Skin of body (tissue), 2 donors: ENCODE measurements around the gene ZNF254. TPM values are rescaled to one million over a fixed set of nuclear protein-coding genes. Genes with fewer than 3 reads are reported as not detected.
A peak's percentile ranks its signal among the peaks of the same experiment; 100 is the strongest.
"Not testable (repeated sequence)": the region's sequence is repeated elsewhere in the genome, so short reads cannot be mapped to it uniquely, and the experiment has no call there.

Source experiments
- DNase-seq: peaks from one replicate; lab custom pipeline; 2025; lab: John Stamatoyannopoulos, UW
- total RNA-seq: library from RNA; depleted of rRNA; stranded (reverse); fragments of >200 nt; gene quantifications from one replicate; pipeline ENCODE4 v1.2.3, GENCODE V29; 2014

ZNF254 gene
- 42.9 TPM for total RNA-seq

DNA sequence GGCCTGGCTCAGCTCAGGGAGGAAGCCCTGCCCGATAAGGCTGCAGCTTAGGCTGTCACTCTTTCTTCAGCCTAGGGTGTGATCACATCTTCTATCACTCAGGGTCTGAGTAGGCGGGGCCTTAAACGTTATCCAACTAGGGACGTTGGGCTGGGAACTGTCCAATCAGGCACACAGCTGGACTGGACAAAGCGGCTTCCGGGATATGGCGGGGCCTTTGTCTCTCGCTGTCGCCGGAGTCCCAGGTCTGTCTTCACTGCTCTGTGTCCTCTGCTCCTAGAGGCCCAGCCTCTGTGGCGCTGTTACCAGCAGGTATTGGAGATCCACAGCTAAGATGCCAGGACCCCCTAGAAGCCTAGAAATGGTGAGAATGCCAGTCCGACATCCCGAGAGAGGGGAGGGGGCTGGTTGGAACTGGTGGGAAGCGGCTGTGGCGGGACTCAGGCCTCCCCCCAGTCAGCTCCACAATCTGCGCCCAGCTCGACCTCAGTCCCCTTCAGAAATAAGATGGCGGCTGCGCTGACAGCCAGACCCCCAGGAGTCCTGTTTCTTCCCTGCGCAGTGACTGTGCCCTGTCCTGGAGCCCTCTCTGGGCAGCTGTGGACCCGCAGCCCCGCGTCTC lies at the start of gene ZNF254:
Gene ZNF254, plus strand, starts transcription at position 214 of the 622 bp plus-strand sequence. Its CDS starts 121 bp downstream, at position 335.
- peak; percentile 95 for DNase-seq

- no peak for DNase-seq
These were observed 46.4 kb upstream of the ZNF254 start for GRCh38 chr19:24040621-24041020.

DNA sequence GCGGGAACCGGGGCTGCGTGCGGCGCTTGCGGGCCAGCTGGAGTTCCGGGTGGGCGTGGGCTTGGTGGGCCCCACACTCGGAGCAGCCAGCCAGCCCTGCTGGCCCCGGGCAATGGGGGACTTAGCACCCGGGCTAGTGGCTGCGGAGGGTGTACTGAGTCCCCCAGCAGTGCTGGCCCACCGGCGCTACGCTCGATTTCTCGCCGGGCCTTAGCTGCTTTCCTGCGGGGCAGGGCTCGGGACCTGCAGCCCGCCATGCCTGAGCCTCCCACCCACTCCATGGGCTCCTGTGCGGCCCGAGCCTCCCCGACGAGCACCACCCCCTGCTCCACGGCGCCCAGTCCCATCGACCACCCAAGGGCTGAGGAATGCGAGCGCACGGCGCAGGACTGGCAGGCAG lies 45.7 kb upstream of the ZNF254 start:
- not testable (repeated sequence) for DNase-seq

GRCh38 chr19:24046550-24046949 lies 40.4 kb upstream of the ZNF254 start:
- no peak for DNase-seq

- DNase-seq, result no peak
These were observed 38.7 kb upstream of the ZNF254 start for GRCh38 chr19:24048261-24048660.

DNA sequence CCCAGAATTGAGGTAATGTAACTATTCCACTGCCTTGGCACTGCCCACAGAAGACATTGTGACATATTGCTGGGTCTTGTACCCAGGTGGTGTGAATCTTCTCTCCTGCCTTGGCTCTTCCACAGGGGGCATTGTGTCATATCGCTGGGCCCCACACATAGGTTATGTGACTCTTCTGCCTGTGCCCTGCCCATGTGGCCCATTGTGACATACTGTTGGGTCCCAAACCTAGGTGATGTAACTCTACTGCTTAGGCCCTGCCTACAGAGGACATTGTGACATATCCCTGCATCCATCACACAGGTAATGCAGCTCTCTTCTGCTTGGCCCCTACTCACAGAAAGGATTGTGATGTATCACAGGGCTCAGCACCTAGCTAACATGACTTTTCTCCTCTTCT lies 37.5 kb upstream of the ZNF254 start:
- DNase-seq, result no peak

GRCh38 chr19:24051516-24051915 lies 35.5 kb upstream of the ZNF254 start:
- no peak for DNase-seq

DNA sequence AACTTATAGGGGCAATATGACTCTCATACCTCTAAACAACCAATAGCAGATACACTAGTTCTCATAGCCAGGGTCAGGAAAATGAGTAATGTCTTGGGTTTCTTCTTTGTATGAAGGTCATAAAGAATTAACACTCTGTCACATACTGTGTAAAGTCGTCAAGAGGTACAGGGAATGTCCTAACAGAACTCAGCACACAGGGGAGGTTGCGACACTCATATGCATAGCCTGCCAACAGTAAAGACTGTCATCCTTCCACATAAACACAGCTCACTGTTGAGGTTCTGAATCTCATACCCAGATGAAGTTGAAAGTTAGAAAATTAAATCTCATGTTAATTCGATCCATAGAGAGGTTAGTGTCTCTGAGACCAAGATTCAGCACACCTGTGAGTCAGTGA lies 34.2 kb upstream of the ZNF254 start:
- DNase-seq, result no peak

DNA sequence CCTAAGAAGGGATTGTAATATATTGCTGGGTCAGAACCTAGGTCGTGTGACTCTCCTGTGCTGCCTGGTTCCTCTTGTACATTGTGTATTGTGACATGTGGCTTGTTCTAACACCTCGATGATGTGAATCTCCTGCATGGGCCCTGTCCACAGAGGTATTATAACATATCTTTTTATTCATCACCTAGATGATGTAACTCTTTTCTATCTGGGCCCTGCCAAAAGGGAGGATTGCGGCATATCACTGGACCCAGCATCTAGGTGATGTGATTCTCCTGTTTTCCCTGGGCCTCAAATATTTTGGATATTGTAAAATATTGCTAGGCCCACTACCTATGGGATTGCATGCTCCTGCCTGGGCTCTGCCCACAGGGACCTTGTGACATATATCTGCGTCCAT lies 33.4 kb upstream of the ZNF254 start:
- DNase-seq, result no peak

DNA sequence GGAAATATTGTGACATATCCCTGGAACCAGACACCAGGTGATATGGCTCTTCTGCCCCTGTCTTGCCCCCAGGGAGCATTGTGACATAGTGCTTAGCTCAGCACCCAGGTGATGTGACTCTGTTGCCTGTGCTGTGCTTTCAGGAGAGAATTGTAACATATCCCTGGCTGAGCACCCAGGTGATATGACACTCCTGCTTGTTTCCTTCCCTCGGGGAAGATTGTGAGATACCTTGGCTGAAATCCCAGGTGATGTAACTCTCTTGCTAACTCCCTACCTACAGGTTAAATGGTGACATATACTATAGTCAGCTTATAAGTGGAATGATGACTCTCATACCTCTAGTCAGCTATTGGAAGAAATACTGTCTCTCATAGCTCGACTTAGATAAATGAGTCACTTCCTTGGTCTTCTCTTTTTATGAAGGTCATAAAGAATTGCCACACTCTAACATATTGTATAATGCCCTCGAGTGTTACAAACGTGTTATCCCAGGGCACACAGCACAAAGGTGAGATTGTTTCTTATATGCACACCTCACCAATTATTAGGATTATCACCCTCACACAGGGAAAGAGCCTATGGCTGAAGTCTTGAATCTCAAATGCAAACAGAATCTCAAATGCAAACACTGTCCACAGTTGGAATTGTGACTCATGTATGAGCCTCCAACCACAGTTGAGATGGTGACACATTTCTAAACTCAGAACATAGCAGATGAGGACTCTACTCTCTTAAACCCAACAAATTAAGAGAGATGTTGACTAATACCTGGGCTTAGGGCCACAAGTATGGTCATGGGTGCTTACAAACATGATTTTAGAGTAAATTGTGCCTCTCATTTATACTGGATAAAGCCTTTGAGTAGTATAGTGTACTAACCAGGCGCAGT lies 32.7 kb upstream of the ZNF254 start:
- peak; percentile 24 for DNase-seq

DNA sequence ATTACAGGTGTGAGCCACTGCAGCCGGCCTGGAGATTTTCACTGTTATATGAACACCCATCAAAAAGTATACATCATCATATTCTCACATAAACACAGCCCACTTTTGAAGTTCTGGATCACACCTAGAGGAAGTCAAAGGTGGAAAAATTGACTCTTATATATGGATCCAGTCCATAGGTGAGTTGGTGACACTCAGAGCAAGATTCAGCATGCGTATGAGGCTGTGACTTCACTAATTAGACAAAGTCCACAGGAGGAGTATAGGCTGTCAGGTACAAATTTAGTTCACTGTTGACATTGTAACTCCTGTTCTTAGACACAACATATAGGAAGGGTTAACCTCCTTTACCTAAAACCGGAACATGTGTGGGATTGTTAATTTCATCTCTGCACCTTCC lies 31.4 kb upstream of the ZNF254 start:
- DNase-seq, result no peak

DNA sequence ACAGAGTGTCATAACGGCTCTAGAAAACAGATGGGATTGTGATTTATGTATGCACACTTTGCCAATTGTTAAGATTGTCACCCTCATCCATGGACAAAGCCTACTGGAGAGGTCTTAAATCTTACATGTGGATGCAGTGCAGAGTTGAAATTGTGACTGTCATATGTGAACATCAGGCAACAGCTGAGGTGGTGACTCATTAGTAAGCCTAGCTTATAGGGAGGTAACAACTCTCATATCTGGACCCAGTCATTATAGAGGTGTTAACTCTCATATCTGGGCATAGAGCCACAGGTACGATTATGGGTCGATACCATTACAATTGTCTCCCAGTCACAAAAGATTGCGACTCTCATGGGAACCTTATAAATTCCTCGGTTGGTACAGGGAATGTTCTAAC lies 29.8 kb upstream of the ZNF254 start:
- no peak for DNase-seq

- no peak for DNase-seq
These were observed 27.3 kb upstream of the ZNF254 start for GRCh38 chr19:24059563-24060295.

- DNase-seq, result no peak
These were observed 26.2 kb upstream of the ZNF254 start for GRCh38 chr19:24060687-24061356.

- DNase-seq, result no peak
These were observed 24.8 kb upstream of the ZNF254 start for GRCh38 chr19:24062190-24062589.

GRCh38 chr19:24063295-24063694 lies 23.7 kb upstream of the ZNF254 start:
- DNase-seq, result no peak

- no peak for DNase-seq
These were observed 22.8 kb upstream of the ZNF254 start for GRCh38 chr19:24064175-24064574.

DNA sequence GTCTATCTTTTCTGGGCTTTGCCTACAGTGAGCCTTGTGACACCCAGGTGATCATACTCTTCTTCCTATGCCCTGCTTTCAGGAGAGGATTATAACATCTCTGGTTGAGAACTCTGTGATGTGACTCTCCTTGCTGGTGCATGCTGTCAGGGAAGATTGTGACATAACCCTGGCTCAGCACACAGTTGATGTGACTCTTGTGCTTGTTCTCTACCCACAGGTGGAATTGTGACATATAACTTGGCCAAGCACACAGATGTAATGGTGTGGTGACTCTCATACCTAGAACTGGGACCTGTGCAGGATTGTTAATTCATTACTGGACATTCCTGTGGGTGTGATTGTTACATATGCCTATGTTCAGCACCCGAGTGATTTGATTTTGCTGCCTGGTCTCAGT lies 21.7 kb upstream of the ZNF254 start:
- no peak for DNase-seq

GRCh38 chr19:24065865-24066604 lies 21.0 kb upstream of the ZNF254 start:
- no peak for DNase-seq

DNA sequence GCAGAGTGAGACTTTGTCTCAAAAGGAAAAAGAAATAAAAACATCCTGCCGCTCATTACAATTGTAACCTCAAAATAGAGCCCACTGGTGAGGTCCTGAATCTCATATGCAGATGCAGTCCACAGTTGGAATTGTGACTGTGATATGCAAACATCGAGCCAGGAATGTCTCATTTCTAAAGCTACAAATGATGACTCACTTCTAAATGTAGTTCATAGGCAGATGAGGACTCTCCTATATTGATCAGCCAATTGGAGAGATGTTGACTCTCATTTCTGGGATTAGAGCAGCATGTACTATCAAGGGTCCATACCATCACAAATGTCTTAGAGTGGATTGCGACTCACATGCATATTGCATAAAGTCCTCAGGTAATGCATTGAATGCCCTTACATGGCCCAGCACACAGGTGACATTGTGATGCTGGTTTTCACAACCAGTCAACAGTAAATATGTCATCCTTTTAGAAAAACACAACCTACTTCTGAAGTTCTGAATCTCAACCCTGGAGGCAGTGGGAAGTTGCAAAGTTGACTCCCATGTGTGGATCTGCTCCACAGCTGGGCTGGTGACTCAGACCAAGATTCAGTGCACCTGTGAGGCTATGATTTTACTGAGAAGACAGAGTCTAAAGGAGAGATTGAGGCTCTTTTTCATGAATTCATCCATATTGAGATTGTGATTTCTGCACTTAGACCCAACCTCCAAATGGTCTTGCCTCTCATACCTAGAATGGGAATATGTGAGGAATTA lies 16.9 kb upstream of the ZNF254 start:
- no peak for DNase-seq
